OCI-LY3 (cell line): Measurements from ENCODE around the gene ZNF804A.
"Not testable (repeated sequence)": the region's sequence is repeated elsewhere in the genome, so short reads cannot be mapped to it uniquely, and the experiment has no call there.

Experiments used
- H2AFZ ChIP-seq: fragments of 200-600, 300-600 bp; shearing (Covaris generic); 2 replicates; pipeline ENCODE4 v1.6.0; 2014; ENCODE audit warnings: antibody characterized with exemption, low read depth, low read length
- H3K27ac ChIP-seq: fragments of 200-600, 300-600 bp; sonication (generic); 2 replicates; pipeline ENCODE4 v1.5.1; 2014; ENCODE audit warnings: mild to moderate bottlenecking, low read length, moderate library complexity, mixed read lengths
- H3K27me3 ChIP-seq: fragments of 200-600, 300-600 bp; sonication (generic); 2 replicates; pipeline ENCODE4 v1.6.1; 2014; ENCODE audit warnings: low read depth, low read length, mixed read lengths
- H3K36me3 ChIP-seq: fragments of 200-600, 300-600 bp; sonication (generic); replicated peaks from 2 replicates; pipeline ENCODE3; 2014; ENCODE audit warnings: low read depth, low read length, mixed read lengths
- H3K4me1 ChIP-seq: fragments of 300-600, 200-600 bp; sonication (generic); 2 replicates; pipeline ENCODE4 v1.6.1; 2014; ENCODE audit warnings: low read length, mixed read lengths
- H3K4me2 ChIP-seq: fragments of 200-600, 300-600 bp; sonication (generic); 2 replicates; pipeline ENCODE4 v1.6.1; 2014; ENCODE audit warnings: low read length, mixed read lengths
- H3K4me3 ChIP-seq: fragments of 300-600, 200-600 bp; sonication (generic); 2 replicates; pipeline ENCODE4 v1.5.1; 2014; ENCODE audit warnings: antibody characterized with exemption, mild to moderate bottlenecking, low read length, moderate library complexity
- H3K79me2 ChIP-seq: fragments of 300-600, 200-600 bp; shearing (Covaris generic); 2 replicates; pipeline ENCODE4 v1.6.1; 2014; ENCODE audit warnings: mild to moderate bottlenecking, low read length, mixed read lengths
- H3K9ac ChIP-seq: fragments of 300-600, 200-600 bp; shearing (Covaris generic); 2 replicates; pipeline ENCODE4 v1.6.0; 2014; ENCODE audit warnings: mild to moderate bottlenecking, low read length, moderate library complexity
- H3K9me3 ChIP-seq: fragments of 200-600, 300-600 bp; shearing (Covaris generic); 2 replicates; pipeline ENCODE4 v1.6.1; 2014; ENCODE audit warnings: low read length, mixed read lengths; ENCODE audit not compliant: insufficient read depth
- H4K20me1 ChIP-seq: fragments of 200-600, 300-600 bp; sonication (generic); 2 replicates; pipeline ENCODE4 v1.6.1; 2016; ENCODE audit warnings: low read length, mixed read lengths; ENCODE audit not compliant: insufficient read depth
- EZH2phosphoT487 ChIP-seq: fragments of 200-600 bp; shearing (Covaris generic); IDR thresholded peaks from 2 replicates; pipeline ENCODE4 v1.6.1; 2018; ENCODE audit warnings: antibody characterized with exemption, mixed run types, low read depth
- TF ChIP-seq, protein P1 (sequence below): fragments of 200-600, 300-600 bp; sonication (generic); IDR thresholded peaks from 2 replicates; pipeline ENCODE4 v1.5.1; 2014; ENCODE audit warnings: antibody characterized with exemption, low read length, low read depth

Gene ZNF804A

GRCh38 chr2:184875212-184875611 is 276.9 kb downstream of the ZNF804A start:
- peaks cover 4% of the 10 kb centered on the region for H3K36me3 ChIP-seq
- TF ChIP-seq, protein P1, sequence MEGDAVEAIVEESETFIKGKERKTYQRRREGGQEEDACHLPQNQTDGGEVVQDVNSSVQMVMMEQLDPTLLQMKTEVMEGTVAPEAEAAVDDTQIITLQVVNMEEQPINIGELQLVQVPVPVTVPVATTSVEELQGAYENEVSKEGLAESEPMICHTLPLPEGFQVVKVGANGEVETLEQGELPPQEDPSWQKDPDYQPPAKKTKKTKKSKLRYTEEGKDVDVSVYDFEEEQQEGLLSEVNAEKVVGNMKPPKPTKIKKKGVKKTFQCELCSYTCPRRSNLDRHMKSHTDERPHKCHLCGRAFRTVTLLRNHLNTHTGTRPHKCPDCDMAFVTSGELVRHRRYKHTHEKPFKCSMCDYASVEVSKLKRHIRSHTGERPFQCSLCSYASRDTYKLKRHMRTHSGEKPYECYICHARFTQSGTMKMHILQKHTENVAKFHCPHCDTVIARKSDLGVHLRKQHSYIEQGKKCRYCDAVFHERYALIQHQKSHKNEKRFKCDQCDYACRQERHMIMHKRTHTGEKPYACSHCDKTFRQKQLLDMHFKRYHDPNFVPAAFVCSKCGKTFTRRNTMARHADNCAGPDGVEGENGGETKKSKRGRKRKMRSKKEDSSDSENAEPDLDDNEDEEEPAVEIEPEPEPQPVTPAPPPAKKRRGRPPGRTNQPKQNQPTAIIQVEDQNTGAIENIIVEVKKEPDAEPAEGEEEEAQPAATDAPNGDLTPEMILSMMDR = no peak
- no peak for TF ChIP-seq EZH2phosphoT487
- no peak overlapping the region for H2AFZ ChIP-seq
- H4K20me1 ChIP-seq = no peaks in the 10 kb centered on the region
- H3K4me3 ChIP-seq = no peak overlapping the region
- no peaks in the 10 kb centered on the region for H3K27me3 ChIP-seq
- H3K9me3 ChIP-seq = no peaks in the 10 kb centered on the region
- no peak overlapping the region for H3K4me2 ChIP-seq
- no peaks in the 10 kb centered on the region for H3K4me1 ChIP-seq
- no peak overlapping the region for H3K9ac ChIP-seq
- H3K27ac ChIP-seq = no peak overlapping the region
- H3K79me2 ChIP-seq = no peaks in the 10 kb centered on the region

DNA sequence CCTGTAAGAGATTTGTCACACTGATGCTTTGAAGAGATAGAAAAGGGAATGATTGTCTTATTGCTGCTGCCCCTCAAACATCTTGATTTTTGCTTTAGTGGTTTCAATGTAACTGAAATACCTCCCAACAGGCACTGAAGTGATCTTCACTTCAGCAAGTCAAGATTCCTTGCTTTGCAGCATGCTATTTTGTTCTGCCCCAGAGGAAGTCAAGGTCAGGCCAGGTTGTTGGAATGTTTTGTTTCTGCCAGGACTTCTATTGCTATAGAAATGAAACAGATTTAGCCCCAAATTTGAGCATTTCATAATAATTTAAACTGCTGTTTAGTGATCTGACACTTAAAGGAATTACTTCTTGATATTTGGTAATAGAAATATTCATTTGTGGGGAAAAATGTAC is 277.6 kb downstream of the ZNF804A start:
- no peaks in the 10 kb centered on the region for H3K27me3 ChIP-seq
- no peak for TF ChIP-seq EZH2phosphoT487
- TF ChIP-seq, protein P1 = no peak
- H3K36me3 ChIP-seq = peaks cover 6% of the 10 kb centered on the region
- no peaks in the 10 kb centered on the region for H4K20me1 ChIP-seq
- no peak overlapping the region for H3K4me2 ChIP-seq
- H2AFZ ChIP-seq = no peak overlapping the region
- no peak overlapping the region for H3K9ac ChIP-seq
- no peak overlapping the region for H3K4me3 ChIP-seq
- H3K9me3 ChIP-seq = no peaks in the 10 kb centered on the region
- H3K4me1 ChIP-seq = no peaks in the 10 kb centered on the region
- no peak overlapping the region for H3K27ac ChIP-seq
- H3K79me2 ChIP-seq = no peaks in the 10 kb centered on the region

GRCh38 chr2:184877909-184878308 is 279.6 kb downstream of the ZNF804A start:
- Histone ChIP-seq H4K20me1 (no peaks in the 10 kb centered on the region), H2AFZ (no peak overlapping the region), H3K27me3 (no peaks in the 10 kb centered on the region), H3K9ac (no peak overlapping the region), H3K4me2 (no peak overlapping the region), H3K27ac (no peak overlapping the region), H3K79me2 (no peaks in the 10 kb centered on the region), H3K4me3 (no peak overlapping the region), H3K4me1 (no peaks in the 10 kb centered on the region), H3K9me3 (no peaks in the 10 kb centered on the region), H3K36me3 (peaks cover 6% of the 10 kb centered on the region)
- TF ChIP-seq, protein P1 = no peak
- no peak for TF ChIP-seq EZH2phosphoT487

DNA sequence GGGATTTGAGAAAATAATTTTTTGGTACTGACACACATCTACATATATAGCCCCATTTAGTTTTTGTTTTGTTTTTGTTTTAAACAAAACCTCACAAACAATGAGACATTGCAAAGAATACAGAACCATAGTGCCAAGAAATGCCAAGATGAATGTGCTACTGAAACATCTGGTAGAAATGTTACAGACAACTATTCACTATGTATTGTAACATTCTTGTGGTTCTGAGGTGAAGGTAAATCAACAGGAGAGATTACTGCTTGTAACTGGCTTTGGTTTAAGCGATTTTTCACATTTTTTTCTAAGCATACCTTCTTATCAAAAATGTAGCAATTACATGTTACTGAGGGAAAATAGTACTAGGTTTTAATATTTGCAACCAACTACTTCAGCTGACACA is 281.3 kb downstream of the ZNF804A start:
- no peak overlapping the region for H3K4me2 ChIP-seq
- peaks cover 6% of the 10 kb centered on the region for H3K36me3 ChIP-seq
- H4K20me1 ChIP-seq = no peaks in the 10 kb centered on the region
- no peaks in the 10 kb centered on the region for H3K79me2 ChIP-seq
- no peaks in the 10 kb centered on the region for H3K9me3 ChIP-seq
- no peaks in the 10 kb centered on the region for H3K4me1 ChIP-seq
- no peak overlapping the region for H3K9ac ChIP-seq
- no peak overlapping the region for H3K4me3 ChIP-seq
- no peak overlapping the region for H3K27ac ChIP-seq
- H2AFZ ChIP-seq = no peak overlapping the region
- no peak for TF ChIP-seq EZH2phosphoT487
- TF ChIP-seq, protein P1 = no peak
- no peaks in the 10 kb centered on the region for H3K27me3 ChIP-seq

DNA sequence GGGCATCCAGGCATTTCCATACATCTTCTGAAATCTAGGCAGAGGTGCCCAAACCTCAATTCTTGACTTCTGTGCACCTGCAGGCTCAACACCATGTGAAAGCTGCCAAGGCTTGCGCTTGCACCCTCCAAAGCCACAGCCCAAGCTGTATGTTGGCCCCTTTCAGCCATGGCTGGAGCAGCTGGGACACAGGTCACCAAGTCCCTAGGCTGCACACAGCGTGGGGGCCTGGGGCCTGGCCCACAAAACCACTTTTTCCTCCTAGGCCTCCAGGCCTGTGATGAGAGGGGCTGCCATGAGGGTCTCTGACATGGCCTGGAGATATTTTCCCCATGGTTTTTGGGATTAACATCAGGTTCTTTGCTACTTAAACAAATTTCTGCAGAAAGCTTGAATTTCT is 288.3 kb downstream of the ZNF804A start:
- H4K20me1 ChIP-seq, H3K36me3 ChIP-seq, H3K9ac ChIP-seq, H3K4me1 ChIP-seq, H3K4me3 ChIP-seq, H3K9me3 ChIP-seq, H2AFZ ChIP-seq, H3K27me3 ChIP-seq, H3K27ac ChIP-seq, H3K79me2 ChIP-seq, H3K4me2 ChIP-seq: not testable (repeated sequence)
